Measurements from ENCODE around the gene MYO5B. TPM values are rescaled to one million over a fixed set of nuclear protein-coding genes. Genes with fewer than 3 reads are reported as not detected.

The MYO5B gene
- polyA plus RNA-seq, 1 donor (not counting 4 experiments of a cell fraction or from before 2014, with no cell fraction given): 6.8 TPM

DNA sequence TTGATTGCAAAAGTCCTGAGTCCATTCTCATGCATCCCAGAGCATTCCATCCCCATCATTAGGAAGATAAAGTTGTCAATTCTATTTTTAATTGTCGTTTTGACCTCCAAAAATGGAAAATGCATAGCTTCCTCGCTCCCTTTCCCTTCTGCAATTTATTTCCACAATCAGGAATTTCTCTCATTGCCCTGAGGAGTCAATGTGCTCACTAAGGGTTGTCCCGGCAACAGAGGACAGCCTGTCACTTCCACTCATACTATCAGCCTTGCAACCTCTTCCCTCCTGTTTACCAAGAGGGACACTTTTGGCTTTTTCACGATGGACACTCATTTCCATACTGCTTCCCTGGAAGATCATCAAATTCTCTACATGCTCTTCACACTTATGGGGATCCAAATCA is 164.8 kb downstream of the MYO5B start:
- no peaks in the 10 kb centered on the region for H3K9me1 ChIP-seq (ENCODE audit: control insufficient read depth, extremely low read depth, insufficient read depth, low read length)
- DNase-seq (ENCODE audit: low read depth, low spot score) (no peak), FAIRE-seq (no peak)
- no peak overlapping the region for H3K4me2 ChIP-seq (ENCODE audit: control insufficient read depth, extremely low read depth, insufficient read depth, low read depth, low read length)
- no peaks in the 10 kb centered on the region for H3K4me1 ChIP-seq (ENCODE audit: control insufficient read depth, extremely low read depth, insufficient read depth, low read length)
- H3K9ac ChIP-seq (ENCODE audit: control insufficient read depth, extremely low read depth, insufficient read depth, low read length): no peak overlapping the region
- H3K36me3 ChIP-seq (ENCODE audit: control insufficient read depth in 2 of 2, extremely low read depth in 1 of 2, insufficient read depth in 2 of 2, low read length in 2 of 2): no peaks in the 10 kb centered on the region
- no peak overlapping the region for H2AFZ ChIP-seq (ENCODE audit: control insufficient read depth, low read length)
- no peak overlapping the region for H3K27ac ChIP-seq (ENCODE audit: control insufficient read depth, insufficient read depth, low read length)
- dilution Hi-C loops (cut with MboI; ENCODE audit: extremely low pct_ligation_motif_present, low sequenced_read_pairs): no loop called here
- H4K20me1 ChIP-seq (ENCODE audit: control insufficient read depth, extremely low read depth, insufficient read depth, low read length): no peaks in the 10 kb centered on the region
- H3K4me3 ChIP-seq (ENCODE audit: control insufficient read depth in 2 of 3, extremely low read depth in 1 of 3, insufficient read depth in 2 of 3, low read depth in 1 of 3, low read length in 3 of 3): no peak overlapping the region
- TF ChIP-seq, protein P1, sequence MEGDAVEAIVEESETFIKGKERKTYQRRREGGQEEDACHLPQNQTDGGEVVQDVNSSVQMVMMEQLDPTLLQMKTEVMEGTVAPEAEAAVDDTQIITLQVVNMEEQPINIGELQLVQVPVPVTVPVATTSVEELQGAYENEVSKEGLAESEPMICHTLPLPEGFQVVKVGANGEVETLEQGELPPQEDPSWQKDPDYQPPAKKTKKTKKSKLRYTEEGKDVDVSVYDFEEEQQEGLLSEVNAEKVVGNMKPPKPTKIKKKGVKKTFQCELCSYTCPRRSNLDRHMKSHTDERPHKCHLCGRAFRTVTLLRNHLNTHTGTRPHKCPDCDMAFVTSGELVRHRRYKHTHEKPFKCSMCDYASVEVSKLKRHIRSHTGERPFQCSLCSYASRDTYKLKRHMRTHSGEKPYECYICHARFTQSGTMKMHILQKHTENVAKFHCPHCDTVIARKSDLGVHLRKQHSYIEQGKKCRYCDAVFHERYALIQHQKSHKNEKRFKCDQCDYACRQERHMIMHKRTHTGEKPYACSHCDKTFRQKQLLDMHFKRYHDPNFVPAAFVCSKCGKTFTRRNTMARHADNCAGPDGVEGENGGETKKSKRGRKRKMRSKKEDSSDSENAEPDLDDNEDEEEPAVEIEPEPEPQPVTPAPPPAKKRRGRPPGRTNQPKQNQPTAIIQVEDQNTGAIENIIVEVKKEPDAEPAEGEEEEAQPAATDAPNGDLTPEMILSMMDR (optimal IDR thresholded peaks at IDR 0.05 in 1 of 3, IDR thresholded peaks at IDR 0.05 in 1 of 3, conservative IDR thresholded peaks at IDR 0.05 in 1 of 3; ENCODE audit: extremely low read depth in 1 of 3, insufficient read depth in 2 of 3, low read length in 3 of 3): no peak
- no peak for TF ChIP-seq EZH2 (IDR thresholded peaks at IDR 0.05; ENCODE audit: low read length)
- no peaks in the 10 kb centered on the region for H3K79me2 ChIP-seq (ENCODE audit: control insufficient read depth, insufficient read depth, low read length)
- H3K9me3 ChIP-seq (ENCODE audit: control insufficient read depth, low read depth, low read length): no peaks in the 10 kb centered on the region
- H3K27me3 ChIP-seq (ENCODE audit: control insufficient read depth, extremely low read depth, insufficient read depth, low read length): no peaks in the 10 kb centered on the region

DNA sequence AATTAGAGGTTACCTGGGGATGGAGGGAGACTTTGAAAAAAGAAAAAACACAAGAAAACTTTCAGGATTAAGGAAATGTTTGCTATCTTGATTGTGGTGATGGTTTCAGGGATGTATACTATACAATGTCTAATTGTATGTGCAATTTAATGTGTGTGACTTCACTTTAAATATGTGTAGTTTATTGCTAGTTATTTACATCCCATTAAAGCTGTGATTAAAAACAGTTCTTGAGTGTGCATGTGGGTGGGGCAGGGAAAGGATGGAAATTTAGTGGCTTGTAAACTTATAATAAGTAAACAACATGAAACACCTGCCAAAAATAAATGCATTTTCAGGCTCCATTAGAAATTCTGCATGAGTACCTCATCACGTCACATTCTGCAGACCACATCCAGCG is 167.0 kb downstream of the MYO5B start:
- Histone ChIP-seq H3K36me3 (ENCODE audit: control insufficient read depth in 2 of 2, extremely low read depth in 1 of 2, insufficient read depth in 2 of 2, low read length in 2 of 2) (no peaks in the 10 kb centered on the region), H3K27me3 (ENCODE audit: control insufficient read depth, extremely low read depth, insufficient read depth, low read length) (no peaks in the 10 kb centered on the region)

More for the DNA sequence above, 167.0 kb downstream of the MYO5B start:
- no peak overlapping the region for H3K27ac ChIP-seq (ENCODE audit: control insufficient read depth, insufficient read depth, low read length)
- H3K9me1 ChIP-seq (ENCODE audit: control insufficient read depth, extremely low read depth, insufficient read depth, low read length): no peaks in the 10 kb centered on the region
- FAIRE-seq (no peak), DNase-seq (ENCODE audit: low read depth, low spot score) (no peak)
- dilution Hi-C loops (cut with MboI; ENCODE audit: extremely low pct_ligation_motif_present, low sequenced_read_pairs): no loop called here
- no peak for TF ChIP-seq EZH2 (IDR thresholded peaks at IDR 0.05; ENCODE audit: low read length)
- TF ChIP-seq, protein P1 (optimal IDR thresholded peaks at IDR 0.05 in 1 of 3, IDR thresholded peaks at IDR 0.05 in 1 of 3, conservative IDR thresholded peaks at IDR 0.05 in 1 of 3; ENCODE audit: extremely low read depth in 1 of 3, insufficient read depth in 2 of 3, low read length in 3 of 3): no peak
- no peaks in the 10 kb centered on the region for H3K79me2 ChIP-seq (ENCODE audit: control insufficient read depth, insufficient read depth, low read length)
- H3K4me1 ChIP-seq (ENCODE audit: control insufficient read depth, extremely low read depth, insufficient read depth, low read length): no peaks in the 10 kb centered on the region
- H3K9ac ChIP-seq (ENCODE audit: control insufficient read depth, extremely low read depth, insufficient read depth, low read length): no peak overlapping the region
- no peak overlapping the region for H2AFZ ChIP-seq (ENCODE audit: control insufficient read depth, low read length)
- no peak overlapping the region for H3K4me2 ChIP-seq (ENCODE audit: control insufficient read depth, extremely low read depth, insufficient read depth, low read depth, low read length)
- H3K4me3 ChIP-seq (ENCODE audit: control insufficient read depth in 2 of 3, extremely low read depth in 1 of 3, insufficient read depth in 2 of 3, low read depth in 1 of 3, low read length in 3 of 3): no peak overlapping the region
- H4K20me1 ChIP-seq (ENCODE audit: control insufficient read depth, extremely low read depth, insufficient read depth, low read length): no peaks in the 10 kb centered on the region
- no peaks in the 10 kb centered on the region for H3K9me3 ChIP-seq (ENCODE audit: control insufficient read depth, low read depth, low read length)

All from keratinocyte (primary cell).